ENCODE measurements around the gene ADK.
A peak's percentile ranks its signal among the peaks of the same experiment; 100 is the strongest.
"Not testable (repeated sequence)": the region's sequence is repeated elsewhere in the genome, so short reads cannot be mapped to it uniquely, and the experiment has no call there.

ADK gene

GRCh38 chr10:74146980-74147379 lies 4.0 kb upstream of the ADK start:
- DNase-seq (ENCODE audit: low read depth): not testable (repeated sequence)

- no peak for DNase-seq (ENCODE audit: low read depth)
These were observed 624 bp upstream of the ADK start, which contains the start of gene AP3M1 for GRCh38 chr10:74150204-74150989. TSS of gene AP3M1 (minus strand) at chr10:74150828. CDS start at chr10:74138379, 12,449 bp downstream.

GRCh38 chr10:74151879-74152722 lies 1.1 kb downstream of the ADK start:
- DNase-seq (ENCODE audit: low read depth): no peak

GRCh38 chr10:74153123-74153522 lies 2.1 kb downstream of the ADK start:
- no peak for DNase-seq (ENCODE audit: low read depth)

- no peak for DNase-seq (ENCODE audit: low read depth)
These were observed 2.7 kb downstream of the ADK start for GRCh38 chr10:74153676-74154075.

GRCh38 chr10:74156919-74157289 lies 5.9 kb downstream of the ADK start:
- no peak for DNase-seq (ENCODE audit: low read depth)

- DNase-seq (ENCODE audit: low read depth): no peak
These were observed 9.0 kb downstream of the ADK start for GRCh38 chr10:74160013-74160412.

GRCh38 chr10:74163319-74164068 lies 12.5 kb downstream of the ADK start:
- no peak for DNase-seq (ENCODE audit: low read depth)

GRCh38 chr10:74164716-74165529 lies 13.9 kb downstream of the ADK start:
- DNase-seq (ENCODE audit: low read depth): no peak

GRCh38 chr10:74165530-74165901 lies 14.5 kb downstream of the ADK start:
- no peak for DNase-seq (ENCODE audit: low read depth)

- no peak for DNase-seq (ENCODE audit: low read depth)
These were observed 16.4 kb downstream of the ADK start for GRCh38 chr10:74167443-74167842.

GRCh38 chr10:74171625-74172024 lies 20.6 kb downstream of the ADK start:
- no peak for DNase-seq (ENCODE audit: low read depth)

- DNase-seq (ENCODE audit: low read depth): peak; percentile 53
These were observed 23.5 kb downstream of the ADK start for GRCh38 chr10:74174521-74174920.

GRCh38 chr10:74175510-74176379 lies 24.7 kb downstream of the ADK start:
- no peak for DNase-seq (ENCODE audit: low read depth)

GRCh38 chr10:74176380-74177139 lies 25.5 kb downstream of the ADK start:
- DNase-seq (ENCODE audit: low read depth): peak; percentile 86

- DNase-seq (ENCODE audit: low read depth): no peak
These were observed 26.2 kb downstream of the ADK start for GRCh38 chr10:74177140-74177677.

GRCh38 chr10:74178042-74178791 lies 27.2 kb downstream of the ADK start:
- DNase-seq (ENCODE audit: low read depth): no peak

- DNase-seq (ENCODE audit: low read depth): no peak
These were observed 28.2 kb downstream of the ADK start for GRCh38 chr10:74179111-74179710.
